Measurements from ENCODE around the gene ACSM5. TPM values are rescaled to one million over a fixed set of nuclear protein-coding genes. Genes with fewer than 3 reads are reported as not detected.

ACSM5 gene
- total RNA-seq, 1 donor from 2014 or later, result 4.5 TPM

- Histone ChIP-seq H3K27me3 (peaks cover 6% of the 10 kb centered on the region), H3K9me3 (no peaks in the 10 kb centered on the region), H3K4me3 (no peak overlapping the region), H3K4me1 (no peaks in the 10 kb centered on the region), H3K27ac (no peak overlapping the region), H3K36me3 (no peaks in the 10 kb centered on the region)
- DNase-seq, result peak; percentile 72
- peak; percentile 78 for ATAC-seq
- intact Hi-C loops (cut with DNase I), result loop anchor here (10.0 kb wide), 1 partner anchor 481 kb away; no protein-coding TSS in a partner anchor
- peak; percentile 85 for TF ChIP-seq CTCF (IDR thresholded peaks at IDR 0.05)
Observed at GRCh38 chr16:20385844-20386832, 23.2 kb upstream of the ACSM5 start.

GRCh38 chr16:20387978-20388377 is 21.4 kb upstream of the ACSM5 start:
- Histone ChIP-seq H3K4me3 (no peak overlapping the region), H3K36me3 (no peaks in the 10 kb centered on the region), H3K9me3 (no peaks in the 10 kb centered on the region), H3K4me1 (no peaks in the 10 kb centered on the region), H3K27me3 (peaks cover 6% of the 10 kb centered on the region), H3K27ac (no peak overlapping the region)
- intact Hi-C loops (cut with DNase I), result loop anchor here (10.0 kb wide), 1 partner anchor 483 kb away; no protein-coding TSS in a partner anchor
- no peak for ATAC-seq
- TF ChIP-seq CTCF (IDR thresholded peaks at IDR 0.05), result no peak
- no peak for DNase-seq

- DNase-seq, result no peak
- no peaks in the 10 kb centered on the region for H3K9me3 ChIP-seq
- no peak for TF ChIP-seq CTCF (IDR thresholded peaks at IDR 0.05)
- no peaks in the 10 kb centered on the region for H3K36me3 ChIP-seq
- no peak for ATAC-seq
- H3K4me3 ChIP-seq, result no peak overlapping the region
- no peak overlapping the region for H3K27ac ChIP-seq
- H3K27me3 ChIP-seq, result peaks cover 6% of the 10 kb centered on the region
- intact Hi-C loops (cut with DNase I), result loop anchor here (10.0 kb wide), 1 partner anchor 484 kb away; no protein-coding TSS in a partner anchor
- H3K4me1 ChIP-seq, result no peaks in the 10 kb centered on the region
Observed at GRCh38 chr16:20388854-20389253, 20.5 kb upstream of the ACSM5 start.

- Histone ChIP-seq H3K36me3 (no peaks in the 10 kb centered on the region), H3K4me3 (no peak overlapping the region), H3K9me3 (no peaks in the 10 kb centered on the region), H3K27ac (no peak overlapping the region), H3K27me3 (peaks cover 4% of the 10 kb centered on the region), H3K4me1 (peaks cover 4% of the 10 kb centered on the region)
- DNase-seq, result no peak
- ATAC-seq, result no peak
- intact Hi-C loops (cut with DNase I), result no loop called here
- TF ChIP-seq CTCF (IDR thresholded peaks at IDR 0.05), result no peak
Observed at GRCh38 chr16:20391045-20391444, 18.3 kb upstream of the ACSM5 start.

- Histone ChIP-seq H3K36me3 (no peaks in the 10 kb centered on the region), H3K27me3 (no peaks in the 10 kb centered on the region), H3K4me3 (no peak overlapping the region), H3K27ac (peak overlapping the region; percentile 14), H3K9me3 (no peaks in the 10 kb centered on the region), H3K4me1 (peaks cover 4% of the 10 kb centered on the region)
- TF ChIP-seq CTCF (IDR thresholded peaks at IDR 0.05), result no peak
- DNase-seq (no peak), ATAC-seq (no peak)
- intact Hi-C loops (cut with DNase I), result no loop called here
Observed at GRCh38 chr16:20393801-20394577, 15.3 kb upstream of the ACSM5 start.
